ENCODE results near the gene BLOC1S3. TPM values are rescaled to one million over a fixed set of nuclear protein-coding genes. Genes with fewer than 3 reads are reported as not detected.

The BLOC1S3 gene
- total and polyA plus RNA-seq, 2 of the 13 experiments (the other 11 are each of a cell fraction or from before 2014, with no cell fraction given): 4.3 to 4.8 TPM

DNA sequence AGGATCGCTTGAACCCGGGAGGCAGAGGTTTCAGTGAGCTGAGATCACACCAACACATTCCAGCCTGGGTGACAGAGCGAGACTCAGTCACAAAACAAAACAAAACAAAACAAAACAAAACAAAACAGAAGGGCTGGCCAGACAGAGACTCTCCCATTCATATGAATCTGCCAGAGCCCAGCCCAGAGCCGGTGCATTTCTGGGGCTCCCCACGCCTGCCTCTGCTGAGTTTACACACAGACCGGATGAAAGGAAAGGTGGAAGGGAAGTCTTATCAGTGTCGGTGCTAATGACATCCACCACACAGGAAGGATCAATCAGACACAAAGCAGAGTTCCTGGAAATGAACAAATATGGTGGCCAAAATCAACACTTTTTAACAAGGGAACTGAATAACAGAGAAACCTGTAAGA is 7.4 kb upstream of the BLOC1S3 start (continued):
- TF ChIP-seq, protein P1, sequence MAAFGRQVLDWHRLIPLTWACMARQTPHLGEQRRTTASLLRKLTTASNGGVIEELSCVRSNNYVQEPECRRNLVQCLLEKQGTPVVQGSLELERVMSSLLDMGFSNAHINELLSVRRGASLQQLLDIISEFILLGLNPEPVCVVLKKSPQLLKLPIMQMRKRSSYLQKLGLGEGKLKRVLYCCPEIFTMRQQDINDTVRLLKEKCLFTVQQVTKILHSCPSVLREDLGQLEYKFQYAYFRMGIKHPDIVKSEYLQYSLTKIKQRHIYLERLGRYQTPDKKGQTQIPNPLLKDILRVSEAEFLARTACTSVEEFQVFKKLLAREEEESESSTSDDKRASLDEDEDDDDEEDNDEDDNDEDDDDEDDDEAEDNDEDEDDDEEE (CRISPR knock-in tag; IDR thresholded peaks at IDR 0.05): no peak
- TF ChIP-seq, protein P2, sequence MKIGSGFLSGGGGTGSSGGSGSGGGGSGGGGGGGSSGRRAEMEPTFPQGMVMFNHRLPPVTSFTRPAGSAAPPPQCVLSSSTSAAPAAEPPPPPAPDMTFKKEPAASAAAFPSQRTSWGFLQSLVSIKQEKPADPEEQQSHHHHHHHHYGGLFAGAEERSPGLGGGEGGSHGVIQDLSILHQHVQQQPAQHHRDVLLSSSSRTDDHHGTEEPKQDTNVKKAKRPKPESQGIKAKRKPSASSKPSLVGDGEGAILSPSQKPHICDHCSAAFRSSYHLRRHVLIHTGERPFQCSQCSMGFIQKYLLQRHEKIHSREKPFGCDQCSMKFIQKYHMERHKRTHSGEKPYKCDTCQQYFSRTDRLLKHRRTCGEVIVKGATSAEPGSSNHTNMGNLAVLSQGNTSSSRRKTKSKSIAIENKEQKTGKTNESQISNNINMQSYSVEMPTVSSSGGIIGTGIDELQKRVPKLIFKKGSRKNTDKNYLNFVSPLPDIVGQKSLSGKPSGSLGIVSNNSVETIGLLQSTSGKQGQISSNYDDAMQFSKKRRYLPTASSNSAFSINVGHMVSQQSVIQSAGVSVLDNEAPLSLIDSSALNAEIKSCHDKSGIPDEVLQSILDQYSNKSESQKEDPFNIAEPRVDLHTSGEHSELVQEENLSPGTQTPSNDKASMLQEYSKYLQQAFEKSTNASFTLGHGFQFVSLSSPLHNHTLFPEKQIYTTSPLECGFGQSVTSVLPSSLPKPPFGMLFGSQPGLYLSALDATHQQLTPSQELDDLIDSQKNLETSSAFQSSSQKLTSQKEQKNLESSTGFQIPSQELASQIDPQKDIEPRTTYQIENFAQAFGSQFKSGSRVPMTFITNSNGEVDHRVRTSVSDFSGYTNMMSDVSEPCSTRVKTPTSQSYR (CRISPR knock-in tag; IDR thresholded peaks at IDR 0.05; ENCODE audit: borderline replicate concordance): no peak
- TF ChIP-seq, protein P3, sequence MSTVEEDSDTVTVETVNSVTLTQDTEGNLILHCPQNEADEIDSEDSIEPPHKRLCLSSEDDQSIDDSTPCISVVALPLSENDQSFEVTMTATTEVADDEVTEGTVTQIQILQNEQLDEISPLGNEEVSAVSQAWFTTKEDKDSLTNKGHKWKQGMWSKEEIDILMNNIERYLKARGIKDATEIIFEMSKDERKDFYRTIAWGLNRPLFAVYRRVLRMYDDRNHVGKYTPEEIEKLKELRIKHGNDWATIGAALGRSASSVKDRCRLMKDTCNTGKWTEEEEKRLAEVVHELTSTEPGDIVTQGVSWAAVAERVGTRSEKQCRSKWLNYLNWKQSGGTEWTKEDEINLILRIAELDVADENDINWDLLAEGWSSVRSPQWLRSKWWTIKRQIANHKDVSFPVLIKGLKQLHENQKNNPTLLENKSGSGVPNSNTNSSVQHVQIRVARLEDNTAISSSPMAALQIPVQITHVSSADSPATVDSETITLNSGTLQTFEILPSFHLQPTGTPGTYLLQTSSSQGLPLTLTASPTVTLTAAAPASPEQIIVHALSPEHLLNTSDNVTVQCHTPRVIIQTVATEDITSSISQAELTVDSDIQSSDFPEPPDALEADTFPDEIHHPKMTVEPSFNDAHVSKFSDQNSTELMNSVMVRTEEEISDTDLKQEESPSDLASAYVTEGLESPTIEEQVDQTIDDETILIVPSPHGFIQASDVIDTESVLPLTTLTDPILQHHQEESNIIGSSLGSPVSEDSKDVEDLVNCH (CRISPR knock-in tag; IDR thresholded peaks at IDR 0.05): no peak
- no peak for TF ChIP-seq ZNF136 (CRISPR knock-in tag; IDR thresholded peaks at IDR 0.05; ENCODE audit: low read depth)
- TF ChIP-seq, protein P4, sequence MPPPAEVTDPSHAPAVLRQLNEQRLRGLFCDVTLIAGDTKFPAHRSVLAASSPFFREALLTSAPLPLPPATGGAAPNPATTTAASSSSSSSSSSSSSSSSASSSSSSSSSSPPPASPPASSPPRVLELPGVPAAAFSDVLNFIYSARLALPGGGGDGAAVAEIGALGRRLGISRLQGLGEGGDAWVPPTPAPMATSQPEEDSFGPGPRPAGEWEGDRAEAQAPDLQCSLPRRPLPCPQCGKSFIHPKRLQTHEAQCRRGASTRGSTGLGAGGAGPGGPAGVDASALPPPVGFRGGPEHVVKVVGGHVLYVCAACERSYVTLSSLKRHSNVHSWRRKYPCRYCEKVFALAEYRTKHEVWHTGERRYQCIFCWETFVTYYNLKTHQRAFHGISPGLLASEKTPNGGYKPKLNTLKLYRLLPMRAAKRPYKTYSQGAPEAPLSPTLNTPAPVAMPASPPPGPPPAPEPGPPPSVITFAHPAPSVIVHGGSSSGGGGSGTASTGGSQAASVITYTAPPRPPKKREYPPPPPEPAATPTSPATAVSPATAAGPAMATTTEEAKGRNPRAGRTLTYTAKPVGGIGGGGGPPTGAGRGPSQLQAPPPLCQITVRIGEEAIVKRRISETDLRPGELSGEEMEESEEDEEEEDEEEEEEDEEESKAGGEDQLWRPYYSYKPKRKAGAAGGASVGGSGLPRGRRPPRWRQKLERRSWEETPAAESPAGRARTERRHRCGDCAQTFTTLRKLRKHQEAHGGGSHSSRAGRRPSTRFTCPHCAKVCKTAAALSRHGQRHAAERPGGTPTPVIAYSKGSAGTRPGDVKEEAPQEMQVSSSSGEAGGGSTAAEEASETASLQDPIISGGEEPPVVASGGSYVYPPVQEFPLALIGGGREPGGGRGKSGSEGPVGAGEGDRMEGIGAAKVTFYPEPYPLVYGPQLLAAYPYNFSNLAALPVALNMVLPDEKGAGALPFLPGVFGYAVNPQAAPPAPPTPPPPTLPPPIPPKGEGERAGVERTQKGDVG (CRISPR knock-in tag; IDR thresholded peaks at IDR 0.05; ENCODE audit: borderline replicate concordance): no peak
- no peak for TF ChIP-seq MATR3 (CRISPR knock-in tag; IDR thresholded peaks at IDR 0.05)
- TF ChIP-seq GTF2F1 (IDR thresholded peaks at IDR 0.05; ENCODE audit: low read length): no peak
- TF ChIP-seq, protein P5, sequence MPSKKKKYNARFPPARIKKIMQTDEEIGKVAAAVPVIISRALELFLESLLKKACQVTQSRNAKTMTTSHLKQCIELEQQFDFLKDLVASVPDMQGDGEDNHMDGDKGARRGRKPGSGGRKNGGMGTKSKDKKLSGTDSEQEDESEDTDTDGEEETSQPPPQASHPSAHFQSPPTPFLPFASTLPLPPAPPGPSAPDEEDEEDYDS (CRISPR knock-in tag; IDR thresholded peaks at IDR 0.05): no peak; the same call in 1 of the 2 replicates
- TF ChIP-seq, protein P6, sequence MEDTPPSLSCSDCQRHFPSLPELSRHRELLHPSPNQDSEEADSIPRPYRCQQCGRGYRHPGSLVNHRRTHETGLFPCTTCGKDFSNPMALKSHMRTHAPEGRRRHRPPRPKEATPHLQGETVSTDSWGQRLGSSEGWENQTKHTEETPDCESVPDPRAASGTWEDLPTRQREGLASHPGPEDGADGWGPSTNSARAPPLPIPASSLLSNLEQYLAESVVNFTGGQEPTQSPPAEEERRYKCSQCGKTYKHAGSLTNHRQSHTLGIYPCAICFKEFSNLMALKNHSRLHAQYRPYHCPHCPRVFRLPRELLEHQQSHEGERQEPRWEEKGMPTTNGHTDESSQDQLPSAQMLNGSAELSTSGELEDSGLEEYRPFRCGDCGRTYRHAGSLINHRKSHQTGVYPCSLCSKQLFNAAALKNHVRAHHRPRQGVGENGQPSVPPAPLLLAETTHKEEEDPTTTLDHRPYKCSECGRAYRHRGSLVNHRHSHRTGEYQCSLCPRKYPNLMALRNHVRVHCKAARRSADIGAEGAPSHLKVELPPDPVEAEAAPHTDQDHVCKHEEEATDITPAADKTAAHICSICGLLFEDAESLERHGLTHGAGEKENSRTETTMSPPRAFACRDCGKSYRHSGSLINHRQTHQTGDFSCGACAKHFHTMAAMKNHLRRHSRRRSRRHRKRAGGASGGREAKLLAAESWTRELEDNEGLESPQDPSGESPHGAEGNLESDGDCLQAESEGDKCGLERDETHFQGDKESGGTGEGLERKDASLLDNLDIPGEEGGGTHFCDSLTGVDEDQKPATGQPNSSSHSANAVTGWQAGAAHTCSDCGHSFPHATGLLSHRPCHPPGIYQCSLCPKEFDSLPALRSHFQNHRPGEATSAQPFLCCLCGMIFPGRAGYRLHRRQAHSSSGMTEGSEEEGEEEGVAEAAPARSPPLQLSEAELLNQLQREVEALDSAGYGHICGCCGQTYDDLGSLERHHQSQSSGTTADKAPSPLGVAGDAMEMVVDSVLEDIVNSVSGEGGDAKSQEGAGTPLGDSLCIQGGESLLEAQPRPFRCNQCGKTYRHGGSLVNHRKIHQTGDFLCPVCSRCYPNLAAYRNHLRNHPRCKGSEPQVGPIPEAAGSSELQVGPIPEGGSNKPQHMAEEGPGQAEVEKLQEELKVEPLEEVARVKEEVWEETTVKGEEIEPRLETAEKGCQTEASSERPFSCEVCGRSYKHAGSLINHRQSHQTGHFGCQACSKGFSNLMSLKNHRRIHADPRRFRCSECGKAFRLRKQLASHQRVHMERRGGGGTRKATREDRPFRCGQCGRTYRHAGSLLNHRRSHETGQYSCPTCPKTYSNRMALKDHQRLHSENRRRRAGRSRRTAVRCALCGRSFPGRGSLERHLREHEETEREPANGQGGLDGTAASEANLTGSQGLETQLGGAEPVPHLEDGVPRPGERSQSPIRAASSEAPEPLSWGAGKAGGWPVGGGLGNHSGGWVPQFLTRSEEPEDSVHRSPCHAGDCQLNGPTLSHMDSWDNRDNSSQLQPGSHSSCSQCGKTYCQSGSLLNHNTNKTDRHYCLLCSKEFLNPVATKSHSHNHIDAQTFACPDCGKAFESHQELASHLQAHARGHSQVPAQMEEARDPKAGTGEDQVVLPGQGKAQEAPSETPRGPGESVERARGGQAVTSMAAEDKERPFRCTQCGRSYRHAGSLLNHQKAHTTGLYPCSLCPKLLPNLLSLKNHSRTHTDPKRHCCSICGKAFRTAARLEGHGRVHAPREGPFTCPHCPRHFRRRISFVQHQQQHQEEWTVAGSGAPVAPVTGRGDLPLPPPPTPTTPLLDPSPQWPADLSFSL (CRISPR knock-in tag; IDR thresholded peaks at IDR 0.05): no peak
- TF ChIP-seq, protein P7, sequence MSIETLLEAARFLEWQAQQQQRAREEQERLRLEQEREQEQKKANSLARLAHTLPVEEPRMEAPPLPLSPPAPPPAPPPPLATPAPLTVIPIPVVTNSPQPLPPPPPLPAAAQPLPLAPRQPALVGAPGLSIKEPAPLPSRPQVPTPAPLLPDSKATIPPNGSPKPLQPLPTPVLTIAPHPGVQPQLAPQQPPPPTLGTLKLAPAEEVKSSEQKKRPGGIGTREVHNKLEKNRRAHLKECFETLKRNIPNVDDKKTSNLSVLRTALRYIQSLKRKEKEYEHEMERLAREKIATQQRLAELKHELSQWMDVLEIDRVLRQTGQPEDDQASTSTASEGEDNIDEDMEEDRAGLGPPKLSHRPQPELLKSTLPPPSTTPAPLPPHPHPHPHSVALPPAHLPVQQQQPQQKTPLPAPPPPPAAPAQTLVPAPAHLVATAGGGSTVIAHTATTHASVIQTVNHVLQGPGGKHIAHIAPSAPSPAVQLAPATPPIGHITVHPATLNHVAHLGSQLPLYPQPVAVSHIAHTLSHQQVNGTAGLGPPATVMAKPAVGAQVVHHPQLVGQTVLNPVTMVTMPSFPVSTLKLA (IDR thresholded peaks at IDR 0.05): no peak

Data from HepG2 (cell line).